GM13976 (cell line): ENCODE results near the gene BAG1.

ENCODE experiments used
- DNase-seq: peaks from one replicate; pipeline ENCODE4 v3.0.0; 2012; ENCODE audit warnings: low spot score
- CTCF ChIP-seq: IDR thresholded peaks from 2 replicates; pipeline ENCODE4 v1.5.1; 2012; ENCODE audit warnings: borderline replicate concordance, mild to moderate bottlenecking; ENCODE audit not compliant: insufficient read depth; ENCODE audit errors: extremely low read depth, missing control alignments, control extremely low read depth
- in situ Hi-C: fragments of 300-500 bp; cut with MboI; formaldehyde crosslinking; loops from one replicate; pipeline ENCODE4 v1.12.0; 2022; ENCODE audit warnings: low sequenced_read_pairs, mixed read lengths, inconsistent platforms; ENCODE audit not compliant: unreplicated experiment

Gene BAG1

GRCh38 chr9:33291901-33292300 lies 27.4 kb upstream of the BAG1 start:
- in situ Hi-C loops: no loop called here
- no peak for DNase-seq
- TF ChIP-seq CTCF: no peak

GRCh38 chr9:33291031-33291397 lies 26.5 kb upstream of the BAG1 start:
- TF ChIP-seq CTCF: no peak
- DNase-seq: no peak
- in situ Hi-C loops: no loop called here

GRCh38 chr9:33290247-33291030 lies 25.9 kb upstream of the BAG1 start, which contains the start of gene NFX1:
Gene NFX1, plus strand, starts transcription at chr9:33290516. Its CDS starts 57 bp downstream, at chr9:33290573.
- in situ Hi-C loops: no loop called here
- DNase-seq: peak; percentile 96
- TF ChIP-seq CTCF: no peak

GRCh38 chr9:33289936-33290246 lies 25.4 kb upstream of the BAG1 start:
- in situ Hi-C loops: no loop called here
- TF ChIP-seq CTCF: no peak
- no peak for DNase-seq

GRCh38 chr9:33289496-33289895 lies 25.0 kb upstream of the BAG1 start:
- in situ Hi-C loops: no loop called here
- DNase-seq: peak; percentile 24
- no peak for TF ChIP-seq CTCF

GRCh38 chr9:33288828-33289483 lies 24.4 kb upstream of the BAG1 start:
- no peak for TF ChIP-seq CTCF
- in situ Hi-C loops: no loop called here
- DNase-seq: no peak
